ENCODE results near the gene MYO15B.
"Not testable (repeated sequence)": the region's sequence is repeated elsewhere in the genome, so short reads cannot be mapped to it uniquely, and the experiment has no call there.

Gene MYO15B

GRCh38 chr17:75625813-75626486, 38.4 kb downstream of the MYO15B start:
- no peak for DNase-seq (ENCODE audit: low read depth)

GRCh38 chr17:75626496-75627038, 39.0 kb downstream of the MYO15B start:
- no peak for DNase-seq (ENCODE audit: low read depth)

DNA sequence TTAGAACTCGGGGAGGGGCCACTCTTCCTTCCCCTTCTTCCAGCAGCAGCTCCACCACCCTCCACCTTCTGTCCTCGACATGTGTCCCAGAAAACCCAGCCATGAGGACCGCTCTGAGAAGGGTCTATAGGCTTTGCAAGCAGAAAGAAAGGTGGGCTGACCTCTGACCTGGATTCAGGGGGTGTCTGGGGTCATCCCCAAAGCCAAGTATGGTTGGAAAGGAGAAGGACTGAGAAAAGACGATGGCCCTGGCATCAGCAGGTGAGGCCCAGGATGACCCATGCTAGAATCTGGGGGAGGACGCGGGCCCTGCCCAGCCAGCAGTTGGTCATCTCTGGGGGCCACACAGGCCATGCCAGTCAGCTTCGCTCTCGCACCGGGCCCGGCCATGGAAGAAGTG, 39.5 kb downstream of the MYO15B start:
- DNase-seq (ENCODE audit: low read depth), result no peak

DNA sequence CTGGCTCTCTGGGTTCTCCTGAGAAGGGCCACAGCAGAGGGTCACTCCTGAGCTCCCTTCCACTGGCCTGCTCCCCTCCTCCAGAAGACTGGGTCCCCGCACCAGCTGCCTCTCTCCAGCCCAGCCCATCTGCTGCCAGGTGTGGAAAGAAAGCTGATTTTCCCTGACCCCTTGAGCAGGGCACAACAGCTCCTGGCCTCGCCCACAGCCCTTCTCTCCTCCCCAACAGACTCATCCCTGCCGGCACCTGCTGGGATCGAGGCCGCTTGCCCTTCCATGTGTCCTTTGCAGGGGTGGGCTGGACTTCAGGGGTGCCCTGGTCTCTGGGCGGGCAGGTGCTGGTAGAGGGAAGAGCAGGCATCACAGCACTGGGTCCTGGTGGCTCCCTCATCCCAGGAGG, 40.8 kb downstream of the MYO15B start:
- no peak for DNase-seq (ENCODE audit: low read depth)

GRCh38 chr17:75629157-75629556, 41.6 kb downstream of the MYO15B start:
- no peak for DNase-seq (ENCODE audit: low read depth)

- DNase-seq (ENCODE audit: low read depth), result no peak
These were observed 42.7 kb downstream of the MYO15B start for GRCh38 chr17:75630071-75630917.

GRCh38 chr17:75631353-75631752, 43.8 kb downstream of the MYO15B start:
- no peak for DNase-seq (ENCODE audit: low read depth)

DNA sequence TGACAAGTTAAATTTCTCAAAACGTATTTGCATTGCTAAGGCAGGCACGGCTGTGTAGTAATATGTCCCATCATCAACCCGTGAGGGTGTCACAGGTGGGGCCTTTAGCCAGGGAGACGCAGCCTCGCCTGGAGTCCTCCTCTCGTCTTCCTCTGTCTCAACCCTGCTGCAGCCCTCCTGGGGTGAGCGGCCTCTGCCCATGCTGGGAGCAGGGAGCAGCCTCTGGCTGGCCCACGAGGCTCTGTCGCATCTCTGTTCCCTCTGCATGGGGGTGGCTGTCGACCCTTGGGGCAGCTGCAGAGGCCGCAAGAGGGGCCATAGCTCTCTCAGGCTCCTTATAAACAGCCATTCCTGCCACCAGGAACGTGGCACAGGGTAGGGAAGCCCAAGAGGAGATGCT, 44.8 kb downstream of the MYO15B start:
- no peak for DNase-seq (ENCODE audit: low read depth)

DNA sequence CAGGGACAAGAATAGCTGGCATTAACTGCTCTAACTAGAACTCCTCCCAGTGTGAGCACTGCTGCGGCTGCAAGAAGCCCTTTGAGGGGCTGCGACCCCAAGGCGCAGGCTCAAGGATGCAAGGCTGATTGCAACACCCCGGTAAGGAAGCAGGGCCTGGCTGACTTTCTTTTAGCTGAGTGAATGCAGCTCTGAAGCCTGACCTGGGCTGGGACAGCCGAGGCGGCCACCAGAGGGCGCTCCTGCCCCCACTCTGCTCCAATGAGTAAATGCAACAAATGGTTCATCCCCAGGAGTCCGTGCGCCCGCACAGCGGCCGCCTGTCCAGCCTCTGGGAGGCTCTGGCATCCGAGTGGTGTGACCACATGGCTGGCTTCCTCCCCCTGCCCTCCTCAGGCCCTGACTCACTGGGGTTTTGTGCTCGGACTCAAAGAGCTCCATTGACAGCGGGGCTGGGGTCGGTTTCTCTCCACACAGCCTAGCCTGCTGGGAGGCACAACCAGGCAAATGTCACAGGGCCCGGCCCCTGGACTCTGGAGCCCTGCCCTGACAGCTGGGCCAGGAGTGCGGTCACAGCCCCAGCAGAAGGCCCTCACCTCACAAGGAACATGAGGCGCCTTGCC, 45.4 kb downstream of the MYO15B start, which contains the start of gene SMIM5:
Gene SMIM5 (plus strand): TSS at position 572 of the 623 bp plus-strand sequence. CDS start 6,768 bp downstream, outside the sequence.
- peak; percentile 77 for DNase-seq (ENCODE audit: low read depth)

DNA sequence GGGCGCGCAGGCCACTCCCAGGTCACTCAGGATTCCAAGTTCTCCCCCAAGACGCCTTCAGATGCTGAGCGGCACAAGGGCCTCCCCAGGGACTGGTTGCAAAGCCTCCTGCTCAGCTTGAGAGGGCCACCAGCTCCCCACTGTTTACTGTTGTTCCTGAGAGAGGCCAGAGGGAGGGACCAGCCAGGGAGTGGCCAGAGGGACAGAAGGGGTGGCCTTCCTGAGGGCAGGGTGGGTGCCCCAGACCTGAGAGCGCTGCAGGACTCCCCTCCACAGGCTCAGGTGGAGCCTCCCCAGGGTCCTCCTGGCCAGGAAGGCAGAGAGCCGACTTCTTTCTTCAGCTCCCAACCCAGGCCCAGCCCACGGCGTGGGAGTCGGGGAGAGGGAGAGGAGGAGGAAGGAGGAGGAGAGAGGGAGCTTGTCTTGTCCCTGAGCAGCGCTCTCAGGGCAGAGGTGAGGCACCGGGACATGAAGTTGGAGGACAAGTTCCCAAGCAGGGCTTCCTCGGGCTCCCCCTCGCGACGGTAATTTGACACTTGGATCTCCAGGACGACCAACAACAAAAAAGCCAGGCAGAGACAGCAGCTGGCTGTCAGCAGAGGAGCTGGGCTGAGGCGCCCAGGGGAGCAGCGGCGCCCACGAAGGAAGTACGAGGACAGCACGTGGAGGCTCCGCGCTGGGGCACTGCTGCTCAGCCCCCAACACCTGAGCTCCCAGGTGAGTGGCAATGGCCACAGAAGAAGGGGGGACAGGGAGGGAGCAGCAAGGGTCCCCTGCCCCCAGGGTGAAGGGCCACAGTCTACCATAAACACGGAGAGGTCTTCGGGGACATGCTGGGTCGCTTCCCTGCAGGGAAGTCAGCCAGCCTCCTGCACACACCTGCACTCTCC, 46.1 kb downstream of the MYO15B start:
- peak; percentile 19 for DNase-seq (ENCODE audit: low read depth)

- no peak for DNase-seq (ENCODE audit: low read depth)
These were observed 46.8 kb downstream of the MYO15B start for GRCh38 chr17:75634376-75634740.

DNA sequence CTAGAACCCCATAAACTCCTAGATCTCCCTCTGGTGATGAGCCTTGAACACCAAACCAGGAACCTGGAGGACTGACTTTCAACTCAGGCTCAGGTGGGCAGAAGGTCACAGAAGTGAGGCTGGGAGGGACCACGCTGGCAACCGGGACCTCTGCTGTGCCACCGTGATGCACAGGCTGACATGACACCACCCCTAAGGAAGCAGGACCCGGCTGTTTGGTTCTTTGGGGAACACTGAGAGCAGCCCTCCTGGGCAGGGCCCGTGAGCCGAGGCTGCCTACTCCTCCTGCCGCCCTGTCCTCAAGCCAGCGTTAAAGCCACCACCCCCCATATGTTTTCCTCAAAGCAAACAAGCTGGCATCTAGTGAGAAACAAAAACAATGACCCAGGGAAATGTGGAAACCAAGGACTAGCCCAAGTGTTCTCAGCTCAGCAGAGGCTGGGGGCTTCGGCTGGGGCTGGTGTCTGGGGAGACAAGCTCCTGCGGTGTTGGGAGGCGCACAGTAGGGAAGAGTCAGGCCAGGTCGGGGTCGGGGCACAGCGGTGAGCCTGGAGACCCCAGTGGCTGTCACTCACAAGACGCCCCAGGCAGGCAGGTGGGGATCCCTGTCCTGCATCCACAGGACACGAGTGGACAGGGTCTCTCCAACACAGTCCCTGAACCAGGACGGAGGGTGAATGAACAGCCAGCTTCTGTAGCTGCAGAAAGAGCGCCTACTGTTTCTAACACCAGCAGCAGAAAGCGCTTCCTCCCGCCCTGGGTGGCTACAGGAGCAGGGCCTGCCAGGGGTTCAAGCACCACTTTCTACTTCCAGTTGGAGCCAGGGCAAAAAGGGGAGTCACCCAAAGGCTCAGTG, 47.4 kb downstream of the MYO15B start:
- no peak for DNase-seq (ENCODE audit: low read depth)

DNA sequence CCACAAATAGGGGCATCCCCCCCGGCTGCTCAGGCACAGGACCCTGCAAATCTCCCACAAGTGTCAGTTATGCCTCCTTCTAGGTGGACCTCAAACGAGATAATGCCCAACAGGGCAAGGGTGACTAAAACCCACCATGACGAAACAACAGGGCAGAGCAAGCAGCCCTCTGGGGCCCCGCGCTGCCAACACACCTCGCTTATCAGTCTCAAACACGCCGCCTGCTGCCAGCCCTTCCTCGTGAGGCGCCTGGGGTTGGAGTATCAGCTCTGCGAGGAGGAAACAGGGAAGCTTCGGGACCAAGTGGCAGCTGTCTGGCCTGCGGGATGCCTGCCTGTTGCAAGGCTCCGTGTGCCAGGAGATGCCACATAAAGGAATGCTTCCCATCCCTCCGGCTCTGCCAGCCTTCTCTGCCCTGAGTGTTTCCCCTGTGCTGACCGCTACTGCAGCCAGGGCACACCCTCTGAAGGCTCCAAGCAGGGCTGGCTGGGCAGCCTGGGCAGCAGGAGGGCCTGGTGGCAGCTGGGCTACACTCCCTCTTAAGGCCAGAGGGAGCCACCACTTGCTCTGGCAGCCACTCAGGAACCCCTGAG, 48.1 kb downstream of the MYO15B start:
- no peak for DNase-seq (ENCODE audit: low read depth)

- DNase-seq (ENCODE audit: low read depth), result no peak
These were observed 49.0 kb downstream of the MYO15B start for GRCh38 chr17:75636381-75637142.

DNA sequence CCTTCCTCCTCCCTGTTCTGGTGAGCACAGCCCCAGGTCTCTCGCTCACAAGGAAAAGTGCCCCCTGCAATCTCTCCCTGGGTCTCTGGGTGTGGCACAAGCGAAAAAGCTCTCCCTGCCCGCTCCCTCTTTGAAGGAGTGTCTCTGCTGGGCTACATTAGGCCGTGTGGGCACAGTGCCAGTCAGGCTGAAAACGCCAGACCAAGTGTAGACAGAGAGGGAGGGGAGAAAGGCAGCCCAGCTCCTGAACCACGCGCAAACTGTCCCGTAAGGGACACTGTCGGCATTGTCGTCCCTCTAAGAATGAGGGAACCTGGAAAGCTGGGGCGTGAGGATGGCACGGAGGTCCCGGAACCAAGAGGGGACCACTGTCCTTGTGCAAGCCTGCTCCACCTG, 49.5 kb downstream of the MYO15B start:
- no peak for DNase-seq (ENCODE audit: low read depth)

GRCh38 chr17:75637551-75637950, 50.0 kb downstream of the MYO15B start:
- no peak for DNase-seq (ENCODE audit: low read depth)

- not testable (repeated sequence) for DNase-seq (ENCODE audit: low read depth)
These were observed 50.4 kb downstream of the MYO15B start for GRCh38 chr17:75638039-75638438.

- no peak for DNase-seq (ENCODE audit: low read depth)
These were observed 51.3 kb downstream of the MYO15B start for GRCh38 chr17:75638893-75639292.

- no peak for DNase-seq (ENCODE audit: low read depth)
These were observed 51.7 kb downstream of the MYO15B start for GRCh38 chr17:75639327-75639726.
